A204.1 (cell line): Measurements from ENCODE around the gene GRAMD1B.
"Not testable (repeated sequence)": the region's sequence is repeated elsewhere in the genome, so short reads cannot be mapped to it uniquely, and the experiment has no call there.

Experiments used
- FAIRE-seq: peaks from 2 replicates; lab custom pipeline; 2012; peaks lifted over from hg19 to GRCh38; lab: Jason Lieb, UNC

The GRAMD1B gene

GRCh38 chr11:123511037-123511870, 81.2 kb downstream of the GRAMD1B start:
- peak; percentile 97 for FAIRE-seq

DNA sequence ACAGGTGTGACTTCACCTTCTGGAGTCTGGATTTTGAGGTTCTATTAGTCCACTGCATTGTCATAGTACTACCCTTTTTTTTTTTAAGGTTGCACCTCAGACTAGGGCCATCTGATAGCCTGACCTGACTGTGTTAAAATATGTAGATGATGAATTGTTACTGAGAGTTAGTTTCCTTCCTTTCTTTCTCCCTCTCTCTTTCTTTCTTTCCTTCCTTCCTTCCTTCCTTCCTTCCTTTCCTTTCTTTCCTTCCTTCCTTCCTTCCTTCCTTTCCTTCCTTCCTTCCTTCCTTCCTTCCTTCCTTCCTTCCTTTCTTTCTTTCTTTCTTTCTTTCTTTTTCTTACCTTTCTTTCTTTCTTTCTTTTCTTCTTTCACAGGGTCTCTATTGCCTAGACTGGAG, 83.2 kb downstream of the GRAMD1B start:
- not testable (repeated sequence) for FAIRE-seq

DNA sequence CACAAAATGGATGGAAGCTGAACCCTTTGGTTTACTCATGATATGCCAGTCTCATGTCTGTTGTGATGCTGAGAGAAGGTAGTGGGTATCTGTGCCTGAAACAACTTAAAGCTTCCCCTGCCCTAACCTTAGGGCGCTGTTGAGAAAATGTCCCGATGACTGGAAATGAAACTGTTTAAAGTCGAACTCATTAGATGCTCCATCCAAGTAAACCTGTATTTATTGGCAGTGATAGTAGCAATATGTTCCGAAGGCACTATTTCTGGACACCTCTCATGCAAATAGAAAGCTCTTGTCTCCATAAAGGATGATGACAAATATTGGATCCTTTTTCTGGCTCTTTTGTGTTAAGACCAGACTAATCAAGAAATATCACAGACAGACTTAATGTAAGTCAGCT, 86.2 kb downstream of the GRAMD1B start:
- no peak for FAIRE-seq

- FAIRE-seq, result no peak
These were observed 87.7 kb downstream of the GRAMD1B start for GRCh38 chr11:123517559-123518364.

- no peak for FAIRE-seq
These were observed 88.5 kb downstream of the GRAMD1B start for GRCh38 chr11:123518496-123519054.

- no peak for FAIRE-seq
These were observed 89.2 kb downstream of the GRAMD1B start for GRCh38 chr11:123519055-123519796.

DNA sequence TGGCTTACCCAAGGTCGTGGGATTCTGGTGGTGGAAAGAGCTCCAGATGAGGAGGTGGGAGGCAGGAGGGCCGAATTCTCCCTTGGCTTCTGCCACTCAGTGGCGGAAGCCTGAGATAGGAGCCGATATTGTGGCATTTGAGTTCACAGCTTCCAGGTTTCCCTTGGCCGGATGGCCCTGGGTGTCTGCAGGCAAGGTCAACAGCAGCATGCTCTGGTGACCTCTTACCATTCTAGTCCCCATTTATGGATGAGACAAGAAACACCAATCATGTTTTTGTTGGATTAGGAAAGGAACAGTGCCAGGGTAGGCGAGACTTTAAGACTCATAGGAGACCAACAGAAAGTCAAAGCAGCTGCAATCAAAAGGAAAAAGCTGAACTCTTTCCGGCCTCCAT, 89.7 kb downstream of the GRAMD1B start:
- no peak for FAIRE-seq

GRCh38 chr11:123520476-123520875, 90.4 kb downstream of the GRAMD1B start:
- FAIRE-seq, result not testable (repeated sequence)

DNA sequence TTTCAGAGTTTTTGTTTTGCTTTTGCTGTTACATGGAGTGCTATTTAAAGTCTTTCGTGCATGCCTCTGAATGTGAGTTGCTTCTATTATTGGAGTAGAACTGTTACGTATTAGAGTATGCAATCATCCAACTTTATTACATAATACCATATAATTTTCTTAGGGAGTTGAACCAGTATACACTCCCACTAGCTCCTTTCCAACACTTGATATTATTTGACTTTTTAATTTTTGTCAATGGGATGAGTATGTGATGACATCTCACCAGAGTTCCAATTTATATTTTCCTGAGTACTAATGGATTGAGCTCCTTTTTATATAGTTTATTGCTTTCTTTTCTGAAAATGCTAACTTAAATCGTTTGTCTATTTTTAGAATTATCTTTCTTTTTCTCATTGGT, 90.9 kb downstream of the GRAMD1B start:
- no peak for FAIRE-seq

DNA sequence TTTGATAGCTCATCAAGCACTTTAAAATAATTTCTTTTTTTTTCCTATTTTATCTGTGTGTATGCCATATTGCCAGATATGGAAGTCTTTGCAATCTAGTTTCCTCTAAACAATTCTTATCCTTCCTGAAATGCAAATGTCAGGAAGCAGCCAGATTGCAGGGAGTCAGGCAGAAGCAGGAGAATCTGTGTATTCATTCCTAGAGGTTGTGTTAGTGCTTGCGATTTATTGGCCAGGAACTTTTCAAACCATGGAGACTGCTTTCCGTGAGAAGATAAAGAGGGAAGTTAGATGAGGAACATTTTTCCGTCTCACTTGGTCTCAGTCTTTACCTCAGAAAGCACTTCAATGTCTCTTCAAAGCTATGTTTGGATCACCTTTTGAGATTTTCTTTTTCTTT, 91.9 kb downstream of the GRAMD1B start:
- FAIRE-seq, result no peak

- no peak for FAIRE-seq
These were observed 93.5 kb downstream of the GRAMD1B start for GRCh38 chr11:123523539-123523938.

GRCh38 chr11:123525097-123525496, 95.0 kb downstream of the GRAMD1B start:
- no peak for FAIRE-seq

DNA sequence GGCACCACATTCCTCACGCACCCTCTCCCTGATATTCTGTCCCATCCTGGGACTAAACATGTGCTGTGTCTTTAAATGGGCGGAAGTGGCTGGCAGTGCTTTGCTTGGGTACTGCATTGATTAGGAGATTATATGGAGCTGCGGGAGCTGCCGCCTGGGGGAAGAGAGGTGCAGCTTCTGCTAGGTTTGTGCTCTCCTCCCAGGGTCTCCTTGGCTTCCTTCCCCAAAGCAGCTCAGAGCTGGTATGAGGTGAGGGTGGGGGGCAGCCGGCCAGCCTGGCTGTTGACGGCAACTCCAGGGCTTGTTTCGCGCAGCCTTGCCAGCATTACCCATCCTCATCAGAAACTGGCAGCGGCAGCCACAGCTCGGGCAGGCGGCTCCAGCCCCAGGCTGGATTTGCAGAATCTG, 95.4 kb downstream of the GRAMD1B start:
- FAIRE-seq, result no peak

DNA sequence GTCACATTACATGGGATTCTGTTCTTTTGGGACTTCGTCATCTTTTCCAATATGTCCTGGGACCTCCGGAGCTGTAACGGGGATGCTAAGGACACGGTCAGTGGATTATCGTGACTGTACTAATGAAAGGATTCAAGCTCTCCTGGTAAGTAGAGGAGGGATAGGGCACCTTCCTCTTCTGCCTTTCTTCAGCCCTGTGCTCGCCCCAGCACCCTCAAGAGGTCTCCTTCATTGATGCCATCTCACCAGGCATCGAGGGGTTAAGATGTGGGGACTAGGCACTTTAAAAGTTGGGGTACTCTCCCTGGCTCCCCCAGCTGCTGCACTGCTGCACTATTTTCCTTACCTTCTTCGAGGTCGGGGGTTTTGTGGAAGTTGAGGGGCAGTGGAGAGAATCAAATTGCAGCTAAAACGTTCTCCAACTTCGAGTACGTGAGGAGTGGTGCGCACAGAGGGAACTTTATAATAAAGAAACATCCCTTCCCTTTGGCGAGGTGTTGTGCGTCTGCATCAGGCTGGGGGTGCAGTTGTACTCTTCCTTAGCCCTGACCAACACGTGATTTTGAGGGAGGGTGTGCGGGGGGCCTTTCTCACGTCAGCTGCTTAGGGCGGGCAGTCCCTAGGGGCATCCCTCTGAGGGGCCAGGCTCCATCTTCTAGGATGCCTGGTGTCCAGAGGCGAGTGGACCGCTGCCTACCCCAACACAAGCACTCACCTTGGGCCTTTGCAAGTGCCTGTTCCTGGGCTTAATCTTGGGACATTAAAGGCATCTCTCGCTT, 96.1 kb downstream of the GRAMD1B start:
- FAIRE-seq, result no peak

GRCh38 chr11:123526918-123527317, 96.8 kb downstream of the GRAMD1B start:
- no peak for FAIRE-seq

- no peak for FAIRE-seq
These were observed 97.5 kb downstream of the GRAMD1B start for GRCh38 chr11:123527526-123527925.

- no peak for FAIRE-seq
These were observed 97.9 kb downstream of the GRAMD1B start for GRCh38 chr11:123527947-123528346.

DNA sequence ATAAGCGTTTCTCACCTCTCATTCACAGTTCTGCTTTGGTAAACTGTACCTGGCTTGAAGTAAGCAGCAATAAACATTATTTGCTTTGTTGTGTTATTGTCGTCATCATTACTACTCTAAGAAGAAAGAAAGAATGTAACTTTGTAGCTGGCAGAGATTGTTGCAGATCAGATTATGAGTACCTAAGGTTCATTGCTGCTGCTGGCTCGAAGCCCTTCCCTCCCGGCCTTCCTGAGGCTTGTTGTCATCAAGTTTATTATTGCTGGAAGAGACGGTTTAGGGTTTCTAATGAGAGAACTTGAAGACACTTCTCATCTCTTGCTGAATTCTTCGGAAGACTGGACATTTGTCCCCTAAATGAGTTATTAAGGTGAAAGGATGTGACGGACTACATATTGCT, 101.3 kb downstream of the GRAMD1B start:
- FAIRE-seq, result no peak

GRCh38 chr11:123532131-123532530, 102.1 kb downstream of the GRAMD1B start:
- FAIRE-seq, result no peak

DNA sequence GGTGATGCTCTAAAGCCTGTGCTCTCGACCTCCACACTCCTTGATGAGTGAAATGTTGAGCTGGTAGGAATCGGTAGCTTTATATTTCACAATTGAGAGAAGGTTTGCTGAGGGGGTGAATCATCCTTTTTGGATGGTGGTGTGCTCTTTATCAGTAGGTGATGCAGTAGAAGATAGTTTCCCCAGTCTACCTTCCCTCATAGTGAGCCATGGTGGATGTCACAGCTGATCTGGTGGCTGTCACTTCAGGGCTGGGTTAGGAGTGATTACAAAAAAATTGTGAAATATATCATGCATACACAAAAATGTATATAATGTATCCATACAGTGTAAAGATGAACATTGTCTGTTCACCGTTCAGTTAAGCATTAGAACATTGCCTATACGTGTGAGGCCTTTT, 105.3 kb downstream of the GRAMD1B start:
- no peak for FAIRE-seq

DNA sequence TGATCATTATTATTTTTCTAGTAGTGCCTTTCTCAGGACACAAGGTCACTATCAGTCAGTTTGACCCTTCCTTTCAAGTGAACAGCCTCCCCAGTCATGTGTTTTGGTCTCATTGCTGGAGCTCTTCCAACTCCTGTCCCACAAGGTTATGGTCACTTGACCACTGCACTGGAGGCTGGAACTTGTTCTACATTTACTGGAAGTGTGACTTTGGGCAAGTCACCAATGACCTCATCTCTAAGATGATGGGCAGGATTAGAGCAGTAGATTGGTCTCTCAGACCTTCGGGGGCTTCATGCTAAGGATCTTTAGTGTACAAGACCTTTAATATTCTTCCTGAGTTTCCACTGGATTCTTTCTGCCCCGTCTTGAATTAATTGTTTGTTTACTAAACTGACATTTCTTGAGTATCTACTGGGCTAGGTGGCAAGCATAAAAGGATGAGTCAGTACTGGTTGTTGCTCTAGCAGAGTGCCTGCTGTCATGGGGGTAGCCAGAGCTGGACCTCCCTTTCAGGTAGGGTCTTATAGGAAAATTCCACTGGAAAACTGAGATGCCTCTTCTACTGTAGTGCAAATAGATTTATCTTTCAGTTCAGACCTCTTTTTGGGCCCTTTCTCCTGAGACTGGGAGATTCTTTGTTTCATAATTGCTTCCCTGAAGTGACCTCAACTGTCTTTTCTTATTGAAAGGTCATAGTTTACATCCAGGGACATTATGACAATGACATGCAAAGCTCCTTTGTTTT, 106.8 kb downstream of the GRAMD1B start:
- FAIRE-seq, result no peak
